ENCODE data around the gene KIR3DL3.
"Not testable (repeated sequence)": the region's sequence is repeated elsewhere in the genome, so short reads cannot be mapped to it uniquely, and the experiment has no call there.

The KIR3DL3 gene

DNA sequence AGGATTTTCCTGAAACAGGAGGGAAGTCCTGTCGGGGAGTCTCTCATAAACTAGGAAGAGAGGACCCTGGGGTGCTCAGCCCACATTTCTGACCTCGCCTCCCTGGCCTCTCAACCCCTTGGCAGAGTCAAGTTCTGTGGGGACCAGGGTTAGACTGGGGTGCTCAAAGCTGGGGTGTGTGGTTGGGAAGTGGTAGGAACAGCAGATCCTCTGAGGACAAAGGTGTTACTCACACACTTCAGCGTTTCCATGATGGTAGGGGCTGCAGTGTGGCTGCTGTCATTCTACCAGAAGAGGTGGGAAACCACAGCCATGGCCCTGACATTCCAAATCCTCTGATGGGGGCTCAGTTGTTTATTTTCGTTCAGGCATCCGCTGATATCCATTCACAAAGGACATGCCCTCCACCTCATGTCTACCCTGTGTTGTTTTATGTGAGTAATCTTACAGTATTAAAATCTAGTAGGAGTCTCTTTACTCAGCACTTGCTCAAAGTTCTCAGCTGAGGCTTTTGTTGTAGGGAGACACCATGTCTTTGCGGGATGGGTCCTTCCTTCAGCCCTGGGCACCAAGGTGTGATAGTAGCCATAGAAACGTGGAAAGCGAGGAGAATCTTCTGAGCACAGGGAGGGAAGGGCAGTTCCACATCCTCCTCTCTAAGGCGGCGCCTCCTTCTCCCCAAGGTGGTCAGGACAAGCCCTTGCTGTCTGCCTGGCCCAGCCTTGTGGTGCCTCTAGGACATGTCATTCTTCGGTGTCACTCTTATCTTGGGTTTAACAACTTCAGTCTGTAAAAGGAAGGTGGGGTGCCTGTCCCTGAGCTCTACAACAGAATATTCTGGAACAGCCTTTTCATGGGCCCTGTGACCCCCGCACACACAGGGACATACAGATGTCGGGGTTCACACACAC lies 15.6 kb downstream of the KIR3DL3 start:
- Histone ChIP-seq H3K4me1 (ENCODE audit: control insufficient read depth, insufficient read depth, low read length) (no peaks in the 10 kb centered on the region), H3K36me3 (ENCODE audit: control insufficient read depth, insufficient read depth, low read length) (no peaks in the 10 kb centered on the region), H3K9ac (ENCODE audit: low read length) (no peak overlapping the region), H3K27me3 (ENCODE audit: control insufficient read depth, insufficient read depth, low read length) (no peaks in the 10 kb centered on the region), H3K27ac (ENCODE audit: low read depth, low read length) (no peak overlapping the region), H3K4me3 (ENCODE audit: low read length) (no peak overlapping the region)

GRCh38 chr19:54741950-54742349 lies 17.7 kb downstream of the KIR3DL3 start:
- not testable (repeated sequence) for H3K27me3 ChIP-seq (ENCODE audit: control insufficient read depth, insufficient read depth, low read length); H3K27ac ChIP-seq (ENCODE audit: low read depth, low read length); H3K9ac ChIP-seq (ENCODE audit: low read length); H3K36me3 ChIP-seq (ENCODE audit: control insufficient read depth, insufficient read depth, low read length); H3K4me1 ChIP-seq (ENCODE audit: control insufficient read depth, insufficient read depth, low read length); H3K4me3 ChIP-seq (ENCODE audit: low read length)

GRCh38 chr19:54744080-54744479 lies 19.8 kb downstream of the KIR3DL3 start:
- not testable (repeated sequence) for H3K4me1 ChIP-seq (ENCODE audit: control insufficient read depth, insufficient read depth, low read length); H3K27me3 ChIP-seq (ENCODE audit: control insufficient read depth, insufficient read depth, low read length); H3K36me3 ChIP-seq (ENCODE audit: control insufficient read depth, insufficient read depth, low read length); H3K27ac ChIP-seq (ENCODE audit: low read depth, low read length); H3K9ac ChIP-seq (ENCODE audit: low read length); H3K4me3 ChIP-seq (ENCODE audit: low read length)

DNA sequence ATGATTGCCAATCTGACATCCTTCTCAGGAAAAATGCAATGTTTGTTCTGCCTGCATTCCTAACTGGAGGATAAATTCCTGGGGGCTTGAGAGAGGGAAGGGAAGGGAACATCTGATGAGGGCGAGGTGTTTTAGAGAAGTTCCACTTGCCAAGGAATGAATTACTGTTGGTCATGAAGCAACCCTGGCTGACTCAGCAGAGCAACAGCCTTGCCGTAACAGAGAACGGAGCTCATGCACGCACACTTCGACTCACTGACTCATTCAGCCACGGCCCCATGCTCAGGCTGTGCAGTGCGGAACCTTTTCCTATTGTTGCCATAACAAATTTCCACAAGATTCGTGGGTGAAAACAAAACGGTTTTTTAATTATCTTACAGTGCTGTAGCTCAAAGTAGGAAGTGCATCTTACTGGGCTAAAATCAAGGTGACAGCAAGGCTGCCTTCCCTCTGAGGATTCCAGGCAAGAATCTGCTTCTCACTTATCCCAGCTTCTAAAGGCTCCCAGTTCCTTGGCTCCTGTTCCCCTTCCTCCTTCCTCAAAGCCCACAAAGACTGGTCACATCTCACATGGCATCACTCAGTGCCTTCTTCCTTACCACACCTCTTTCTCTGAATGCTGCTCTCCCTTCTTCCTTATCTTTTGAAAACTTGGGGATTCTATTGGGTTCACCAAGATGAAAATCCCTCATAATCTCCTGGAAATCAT lies 23.5 kb downstream of the KIR3DL3 start:
- not testable (repeated sequence) for H3K27me3 ChIP-seq (ENCODE audit: control insufficient read depth, insufficient read depth, low read length); H3K9ac ChIP-seq (ENCODE audit: low read length); H3K4me1 ChIP-seq (ENCODE audit: control insufficient read depth, insufficient read depth, low read length); H3K4me3 ChIP-seq (ENCODE audit: low read length); H3K36me3 ChIP-seq (ENCODE audit: control insufficient read depth, insufficient read depth, low read length); H3K27ac ChIP-seq (ENCODE audit: low read depth, low read length)

DNA sequence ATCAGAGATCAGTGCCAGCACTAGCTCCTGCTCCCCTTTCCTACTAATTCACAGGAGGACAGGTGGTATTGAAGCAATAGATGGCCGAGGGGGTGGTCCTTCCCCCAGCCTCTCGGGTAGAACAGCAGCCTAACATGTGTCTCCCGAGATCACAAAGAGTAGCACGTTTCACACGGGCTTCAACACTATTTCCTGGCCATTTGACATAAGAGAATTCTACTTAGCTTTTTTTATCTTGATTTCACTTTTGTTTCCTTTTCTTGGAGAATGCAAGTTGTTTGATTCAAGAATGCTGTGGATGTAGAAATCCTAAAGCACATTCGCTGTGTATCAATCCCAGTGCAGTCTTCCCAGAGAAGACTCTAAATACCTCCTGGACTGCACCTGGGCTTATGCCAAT lies 26.0 kb downstream of the KIR3DL3 start:
- H3K9ac ChIP-seq (ENCODE audit: low read length); H3K27me3 ChIP-seq (ENCODE audit: control insufficient read depth, insufficient read depth, low read length); H3K4me1 ChIP-seq (ENCODE audit: control insufficient read depth, insufficient read depth, low read length); H3K36me3 ChIP-seq (ENCODE audit: control insufficient read depth, insufficient read depth, low read length); H3K27ac ChIP-seq (ENCODE audit: low read depth, low read length); H3K4me3 ChIP-seq (ENCODE audit: low read length): not testable (repeated sequence)

- H3K27ac ChIP-seq (ENCODE audit: low read depth, low read length); H3K27me3 ChIP-seq (ENCODE audit: control insufficient read depth, insufficient read depth, low read length): not testable (repeated sequence)
Measured at GRCh38 chr19:54756204-54757110, 32.2 kb downstream of the KIR3DL3 start.

DNA sequence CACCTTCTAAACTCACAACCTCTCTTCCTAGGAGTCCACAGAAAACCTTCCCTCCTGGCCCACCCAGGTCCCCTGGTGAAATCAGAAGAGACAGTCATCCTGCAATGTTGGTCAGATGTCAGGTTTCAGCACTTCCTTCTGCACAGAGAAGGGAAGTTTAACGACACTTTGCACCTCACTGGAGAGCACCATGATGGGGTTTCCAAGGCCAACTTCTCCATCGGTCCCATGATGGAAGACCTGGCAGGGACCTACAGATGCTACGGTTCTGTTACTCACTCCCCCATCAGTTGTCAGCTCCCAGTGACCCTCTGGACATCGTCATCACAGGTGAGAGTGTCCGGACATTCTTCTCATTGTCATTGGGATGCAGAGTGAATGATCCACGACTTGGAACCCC lies 34.3 kb downstream of the KIR3DL3 start:
- H3K27me3 ChIP-seq (ENCODE audit: control insufficient read depth, insufficient read depth, low read length); H3K27ac ChIP-seq (ENCODE audit: low read depth, low read length); H3K36me3 ChIP-seq (ENCODE audit: control insufficient read depth, insufficient read depth, low read length); H3K9ac ChIP-seq (ENCODE audit: low read length); H3K4me3 ChIP-seq (ENCODE audit: low read length); H3K4me1 ChIP-seq (ENCODE audit: control insufficient read depth, insufficient read depth, low read length): not testable (repeated sequence)

More at GRCh38 chr19:54756204-54757110, 32.2 kb downstream of the KIR3DL3 start:
- H3K4me3 ChIP-seq (ENCODE audit: low read length); H3K9ac ChIP-seq (ENCODE audit: low read length); H3K4me1 ChIP-seq (ENCODE audit: control insufficient read depth, insufficient read depth, low read length); H3K36me3 ChIP-seq (ENCODE audit: control insufficient read depth, insufficient read depth, low read length): not testable (repeated sequence)

GRCh38 chr19:54764219-54764618 lies 40.0 kb downstream of the KIR3DL3 start:
- not testable (repeated sequence) for H3K9ac ChIP-seq (ENCODE audit: low read length); H3K4me1 ChIP-seq (ENCODE audit: control insufficient read depth, insufficient read depth, low read length); H3K27ac ChIP-seq (ENCODE audit: low read depth, low read length); H3K27me3 ChIP-seq (ENCODE audit: control insufficient read depth, insufficient read depth, low read length); H3K36me3 ChIP-seq (ENCODE audit: control insufficient read depth, insufficient read depth, low read length); H3K4me3 ChIP-seq (ENCODE audit: low read length)

DNA sequence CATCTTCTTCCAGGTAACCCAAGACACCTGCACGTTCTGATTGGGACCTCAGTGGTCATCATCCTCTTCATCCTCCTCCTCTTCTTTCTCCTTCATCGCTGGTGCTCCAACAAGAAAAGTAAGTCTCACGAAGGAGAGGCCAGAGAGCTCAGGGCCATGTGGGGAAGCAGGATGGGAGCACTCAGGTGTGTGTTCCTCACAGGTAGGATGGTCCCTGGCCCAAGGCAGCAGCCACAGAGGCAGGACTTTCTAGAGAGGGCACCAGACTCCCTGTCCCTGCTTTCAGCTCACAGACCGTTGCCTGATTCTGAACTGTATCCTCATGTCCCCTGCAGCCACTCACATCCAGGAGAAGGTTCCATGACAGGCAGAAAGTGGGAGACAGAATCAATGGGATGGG lies 42.2 kb downstream of the KIR3DL3 start:
- not testable (repeated sequence) for H3K4me3 ChIP-seq (ENCODE audit: low read length); H3K9ac ChIP-seq (ENCODE audit: low read length); H3K4me1 ChIP-seq (ENCODE audit: control insufficient read depth, insufficient read depth, low read length); H3K27me3 ChIP-seq (ENCODE audit: control insufficient read depth, insufficient read depth, low read length); H3K27ac ChIP-seq (ENCODE audit: low read depth, low read length); H3K36me3 ChIP-seq (ENCODE audit: control insufficient read depth, insufficient read depth, low read length)

DNA sequence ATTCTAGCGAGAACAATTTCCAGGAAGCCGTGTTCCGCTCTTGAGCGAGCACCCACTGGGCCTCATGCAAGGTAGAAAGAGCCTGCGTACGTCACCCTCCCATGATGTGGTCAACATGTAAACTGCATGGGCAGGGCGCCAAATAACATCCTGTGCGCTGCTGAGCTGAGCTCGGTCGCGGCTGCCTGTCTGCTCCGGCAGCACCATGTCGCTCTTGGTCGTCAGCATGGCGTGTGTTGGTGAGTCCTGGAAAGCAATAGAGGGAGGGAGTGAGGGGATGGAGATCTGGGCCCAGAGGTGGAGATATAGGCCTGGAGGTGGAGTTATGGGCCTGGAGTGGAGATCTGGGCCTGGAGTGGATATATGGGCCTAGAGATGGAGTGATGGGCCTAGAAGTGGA lies 45.4 kb downstream of the KIR3DL3 start, which contains the start of gene KIR2DL1:
TSS of gene KIR2DL1 (plus strand) at position 148 of the 400 bp plus-strand sequence. CDS start at position 206, 58 bp downstream.
- not testable (repeated sequence) for H3K9ac ChIP-seq (ENCODE audit: low read length); H3K4me1 ChIP-seq (ENCODE audit: control insufficient read depth, insufficient read depth, low read length); H3K36me3 ChIP-seq (ENCODE audit: control insufficient read depth, insufficient read depth, low read length); H3K4me3 ChIP-seq (ENCODE audit: low read length); H3K27ac ChIP-seq (ENCODE audit: low read depth, low read length); H3K27me3 ChIP-seq (ENCODE audit: control insufficient read depth, insufficient read depth, low read length)

GRCh38 chr19:54770511-54770910 lies 46.3 kb downstream of the KIR3DL3 start:
- not testable (repeated sequence) for H3K27me3 ChIP-seq (ENCODE audit: control insufficient read depth, insufficient read depth, low read length); H3K4me3 ChIP-seq (ENCODE audit: low read length); H3K9ac ChIP-seq (ENCODE audit: low read length); H3K4me1 ChIP-seq (ENCODE audit: control insufficient read depth, insufficient read depth, low read length); H3K27ac ChIP-seq (ENCODE audit: low read depth, low read length); H3K36me3 ChIP-seq (ENCODE audit: control insufficient read depth, insufficient read depth, low read length)

All from rectal smooth muscle tissue (tissue), 1 donor.